ENCODE results near the gene DNM2.

- TF ChIP-seq, protein P1, sequence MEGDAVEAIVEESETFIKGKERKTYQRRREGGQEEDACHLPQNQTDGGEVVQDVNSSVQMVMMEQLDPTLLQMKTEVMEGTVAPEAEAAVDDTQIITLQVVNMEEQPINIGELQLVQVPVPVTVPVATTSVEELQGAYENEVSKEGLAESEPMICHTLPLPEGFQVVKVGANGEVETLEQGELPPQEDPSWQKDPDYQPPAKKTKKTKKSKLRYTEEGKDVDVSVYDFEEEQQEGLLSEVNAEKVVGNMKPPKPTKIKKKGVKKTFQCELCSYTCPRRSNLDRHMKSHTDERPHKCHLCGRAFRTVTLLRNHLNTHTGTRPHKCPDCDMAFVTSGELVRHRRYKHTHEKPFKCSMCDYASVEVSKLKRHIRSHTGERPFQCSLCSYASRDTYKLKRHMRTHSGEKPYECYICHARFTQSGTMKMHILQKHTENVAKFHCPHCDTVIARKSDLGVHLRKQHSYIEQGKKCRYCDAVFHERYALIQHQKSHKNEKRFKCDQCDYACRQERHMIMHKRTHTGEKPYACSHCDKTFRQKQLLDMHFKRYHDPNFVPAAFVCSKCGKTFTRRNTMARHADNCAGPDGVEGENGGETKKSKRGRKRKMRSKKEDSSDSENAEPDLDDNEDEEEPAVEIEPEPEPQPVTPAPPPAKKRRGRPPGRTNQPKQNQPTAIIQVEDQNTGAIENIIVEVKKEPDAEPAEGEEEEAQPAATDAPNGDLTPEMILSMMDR (IDR thresholded peaks at IDR 0.05; ENCODE audit: insufficient read depth, low read length) = no peak
- TF ChIP-seq GABPA (IDR thresholded peaks at IDR 0.05; ENCODE audit: low read depth) = no peak
Observed at GRCh38 chr19:10819124-10820060, 101.5 kb downstream of the DNM2 start.
